Choroid plexus epithelial cell (primary cell): ENCODE data around the gene SPTBN4.
"Not testable (repeated sequence)": the region's sequence is repeated elsewhere in the genome, so short reads cannot be mapped to it uniquely, and the experiment has no call there.

Experiments used
- DNase-seq: peaks from one replicate; pipeline ENCODE4 v3.0.0-alpha.2; 2010; ENCODE audit warnings: low read depth
- H3K4me3 ChIP-seq: 2 replicates; pipeline ENCODE4 v1.5.1; 2011; ENCODE audit warnings: low read depth, mild to moderate bottlenecking, control low read depth, low read length, moderate library complexity
- CTCF ChIP-seq: conservative IDR thresholded peaks from 2 replicates; pipeline ENCODE4 v1.5.1; 2011; ENCODE audit warnings: low read depth, mild to moderate bottlenecking, control low read depth, inconsistent platforms, low read length, moderate library complexity

The SPTBN4 gene

GRCh38 chr19:40519352-40520322, 52.8 kb downstream of the SPTBN4 start:
- no peak overlapping the region for H3K4me3 ChIP-seq
- TF ChIP-seq CTCF, result no peak
- peak; percentile 44 for DNase-seq

GRCh38 chr19:40521276-40521675, 54.5 kb downstream of the SPTBN4 start:
- no peak overlapping the region for H3K4me3 ChIP-seq
- peak; percentile 57 for TF ChIP-seq CTCF
- DNase-seq, result peak; percentile 53

GRCh38 chr19:40521900-40522299, 55.1 kb downstream of the SPTBN4 start:
- H3K4me3 ChIP-seq, result not testable (repeated sequence)

GRCh38 chr19:40523322-40524047, 56.7 kb downstream of the SPTBN4 start:
- H3K4me3 ChIP-seq, result no peak overlapping the region
- peak; percentile 79 for TF ChIP-seq CTCF
- peak; percentile 73 for DNase-seq

More at GRCh38 chr19:40521900-40522299, 55.1 kb downstream of the SPTBN4 start:
- not testable (repeated sequence) for DNase-seq

GRCh38 chr19:40524133-40524549, 57.3 kb downstream of the SPTBN4 start:
- H3K4me3 ChIP-seq, result no peak overlapping the region
- no peak for DNase-seq
- TF ChIP-seq CTCF, result no peak

GRCh38 chr19:40524655-40525054, 57.9 kb downstream of the SPTBN4 start:
- no peak overlapping the region for H3K4me3 ChIP-seq
- TF ChIP-seq CTCF, result no peak
- DNase-seq, result no peak
